ENCODE measurements around the gene UBE2QL1. TPM values are rescaled to one million over a fixed set of nuclear protein-coding genes. Genes with fewer than 3 reads are reported as not detected.

Gene UBE2QL1
- total and polyA plus RNA-seq, 2 experiments from 2014 or later = 6.3 to 8.8 TPM

DNA sequence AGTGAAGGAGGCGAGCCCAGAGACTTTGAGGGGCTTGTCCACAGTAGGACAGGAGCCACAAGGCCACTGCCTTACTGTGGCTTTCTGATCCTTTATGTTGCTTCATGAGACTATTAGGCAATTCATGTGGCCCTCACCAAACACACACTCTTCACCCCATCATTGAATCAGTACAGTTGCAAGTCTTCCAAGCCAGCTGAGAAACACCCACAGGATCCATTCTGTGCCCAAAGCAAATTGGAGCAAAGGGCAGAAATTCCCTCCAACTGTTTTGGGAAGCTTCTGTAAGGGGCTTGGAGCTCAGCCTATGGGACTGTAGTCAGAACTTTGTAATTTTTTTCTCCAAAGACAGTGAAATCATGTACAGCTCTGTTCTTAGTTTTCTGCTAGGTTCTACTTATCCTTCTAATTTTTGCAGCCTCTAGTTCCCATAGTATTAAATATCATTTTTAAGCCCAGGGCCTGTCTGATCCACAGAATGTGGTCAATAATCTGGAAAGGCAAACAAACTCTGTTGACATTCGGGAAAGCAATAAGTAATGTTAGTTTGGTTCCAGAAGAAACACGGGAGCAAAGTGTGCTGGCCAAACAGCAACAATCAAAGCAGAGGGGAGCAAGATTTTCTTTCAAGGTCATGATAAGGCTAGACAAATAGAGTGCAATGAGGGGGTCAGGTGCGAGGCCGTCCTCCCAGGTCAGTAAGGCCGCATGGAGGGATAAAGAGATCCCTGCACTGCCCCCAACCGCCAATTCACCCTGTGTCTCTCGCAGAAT is 47.0 kb downstream of the UBE2QL1 start:
- no peak overlapping the region for H3K4me3 ChIP-seq
- peaks cover 4% of the 10 kb centered on the region for H3K36me3 ChIP-seq
- no peaks in the 10 kb centered on the region for H3K9me3 ChIP-seq (ENCODE audit: low read depth)
- no peak for DNase-seq (ENCODE audit: low read depth in 1 of 2, low spot score in 1 of 2)
- H3K4me1 ChIP-seq (ENCODE audit: low read depth) = peaks cover 9% of the 10 kb centered on the region
- peaks cover 2% of the 10 kb centered on the region for H3K27me3 ChIP-seq
- TF ChIP-seq, protein P1, sequence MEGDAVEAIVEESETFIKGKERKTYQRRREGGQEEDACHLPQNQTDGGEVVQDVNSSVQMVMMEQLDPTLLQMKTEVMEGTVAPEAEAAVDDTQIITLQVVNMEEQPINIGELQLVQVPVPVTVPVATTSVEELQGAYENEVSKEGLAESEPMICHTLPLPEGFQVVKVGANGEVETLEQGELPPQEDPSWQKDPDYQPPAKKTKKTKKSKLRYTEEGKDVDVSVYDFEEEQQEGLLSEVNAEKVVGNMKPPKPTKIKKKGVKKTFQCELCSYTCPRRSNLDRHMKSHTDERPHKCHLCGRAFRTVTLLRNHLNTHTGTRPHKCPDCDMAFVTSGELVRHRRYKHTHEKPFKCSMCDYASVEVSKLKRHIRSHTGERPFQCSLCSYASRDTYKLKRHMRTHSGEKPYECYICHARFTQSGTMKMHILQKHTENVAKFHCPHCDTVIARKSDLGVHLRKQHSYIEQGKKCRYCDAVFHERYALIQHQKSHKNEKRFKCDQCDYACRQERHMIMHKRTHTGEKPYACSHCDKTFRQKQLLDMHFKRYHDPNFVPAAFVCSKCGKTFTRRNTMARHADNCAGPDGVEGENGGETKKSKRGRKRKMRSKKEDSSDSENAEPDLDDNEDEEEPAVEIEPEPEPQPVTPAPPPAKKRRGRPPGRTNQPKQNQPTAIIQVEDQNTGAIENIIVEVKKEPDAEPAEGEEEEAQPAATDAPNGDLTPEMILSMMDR (IDR thresholded peaks at IDR 0.05; ENCODE audit: low read depth, low read length) = no peak
- H3K27ac ChIP-seq = no peak overlapping the region

DNA sequence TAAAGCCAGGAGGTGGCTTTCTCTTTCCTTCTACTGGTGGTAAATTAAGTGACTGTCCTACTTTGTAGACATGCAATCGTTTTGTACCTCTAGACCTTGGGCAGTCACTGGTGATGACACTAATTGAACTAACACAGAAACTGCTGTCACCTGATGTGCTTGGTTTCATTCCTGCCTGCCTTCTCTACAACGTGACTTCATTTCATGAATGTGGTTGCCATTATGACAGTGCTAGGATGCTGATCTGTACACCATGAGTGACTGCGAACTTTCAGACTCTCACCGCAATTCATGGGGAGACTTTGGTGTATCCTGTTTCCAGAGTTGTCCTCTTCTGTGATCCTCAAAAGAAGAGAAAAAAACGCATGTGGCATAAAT is 47.5 kb downstream of the UBE2QL1 start:
- H3K36me3 ChIP-seq = peaks cover 4% of the 10 kb centered on the region
- TF ChIP-seq, protein P1 (IDR thresholded peaks at IDR 0.05; ENCODE audit: low read depth, low read length) = no peak
- no peak overlapping the region for H3K4me3 ChIP-seq
- H3K27ac ChIP-seq = no peak overlapping the region
- no peaks in the 10 kb centered on the region for H3K9me3 ChIP-seq (ENCODE audit: low read depth)
- peaks cover 9% of the 10 kb centered on the region for H3K4me1 ChIP-seq (ENCODE audit: low read depth)
- no peak for DNase-seq (ENCODE audit: low read depth in 1 of 2, low spot score in 1 of 2)
- H3K27me3 ChIP-seq = peaks cover 2% of the 10 kb centered on the region

DNA sequence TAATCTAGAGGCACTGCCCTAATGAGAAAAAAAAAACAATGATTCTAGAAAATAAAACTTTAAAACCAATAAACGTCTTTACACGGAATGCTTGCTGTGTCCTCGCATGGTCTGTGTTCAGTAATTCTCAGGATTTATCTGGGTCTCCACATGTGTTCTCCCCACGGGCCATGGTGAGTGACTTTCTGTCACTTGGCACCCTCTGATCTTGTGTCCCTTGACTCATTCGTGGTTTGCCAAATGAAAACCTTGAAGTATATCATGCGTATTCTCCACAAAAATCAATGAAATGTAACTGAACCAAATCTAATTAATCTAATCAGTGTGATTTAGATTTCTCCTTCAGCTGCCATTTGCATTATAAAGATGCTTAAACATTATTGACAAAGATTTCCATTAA is 48.0 kb downstream of the UBE2QL1 start:
- peaks cover 9% of the 10 kb centered on the region for H3K4me1 ChIP-seq (ENCODE audit: low read depth)
- H3K9me3 ChIP-seq (ENCODE audit: low read depth) = no peaks in the 10 kb centered on the region
- H3K27ac ChIP-seq = no peak overlapping the region
- no peak for DNase-seq (ENCODE audit: low read depth in 1 of 2, low spot score in 1 of 2)
- peaks cover under 1% of the 10 kb centered on the region for H3K27me3 ChIP-seq
- peaks cover 4% of the 10 kb centered on the region for H3K36me3 ChIP-seq
- no peak overlapping the region for H3K4me3 ChIP-seq
- TF ChIP-seq, protein P1 (IDR thresholded peaks at IDR 0.05; ENCODE audit: low read depth, low read length) = no peak

DNA sequence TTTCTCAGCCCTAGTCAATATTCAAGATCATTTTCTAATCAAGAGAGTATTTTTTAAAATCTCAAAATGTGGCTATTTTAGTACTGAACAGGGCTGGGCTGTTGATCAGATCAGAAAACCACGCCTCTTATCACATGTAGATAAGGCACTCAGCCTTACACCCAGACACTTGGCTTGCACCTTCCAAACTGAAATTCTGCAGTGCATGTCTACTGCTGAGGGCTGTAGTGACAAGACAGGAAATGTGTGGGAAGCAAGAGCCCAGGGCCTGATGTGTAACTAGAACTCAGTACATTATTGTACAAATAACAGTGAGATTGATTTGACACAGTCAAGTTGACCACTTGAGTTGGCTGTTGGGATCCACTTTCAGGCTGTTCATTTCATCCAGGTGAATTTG is 48.6 kb downstream of the UBE2QL1 start:
- Histone ChIP-seq H3K4me3 (no peak overlapping the region), H3K27ac (no peak overlapping the region), H3K4me1 (ENCODE audit: low read depth) (peaks cover 9% of the 10 kb centered on the region), H3K36me3 (no peaks in the 10 kb centered on the region), H3K27me3 (no peaks in the 10 kb centered on the region), H3K9me3 (ENCODE audit: low read depth) (no peaks in the 10 kb centered on the region)
- TF ChIP-seq, protein P1 (IDR thresholded peaks at IDR 0.05; ENCODE audit: low read depth, low read length) = no peak
- no peak for DNase-seq (ENCODE audit: low read depth in 1 of 2, low spot score in 1 of 2)

DNA sequence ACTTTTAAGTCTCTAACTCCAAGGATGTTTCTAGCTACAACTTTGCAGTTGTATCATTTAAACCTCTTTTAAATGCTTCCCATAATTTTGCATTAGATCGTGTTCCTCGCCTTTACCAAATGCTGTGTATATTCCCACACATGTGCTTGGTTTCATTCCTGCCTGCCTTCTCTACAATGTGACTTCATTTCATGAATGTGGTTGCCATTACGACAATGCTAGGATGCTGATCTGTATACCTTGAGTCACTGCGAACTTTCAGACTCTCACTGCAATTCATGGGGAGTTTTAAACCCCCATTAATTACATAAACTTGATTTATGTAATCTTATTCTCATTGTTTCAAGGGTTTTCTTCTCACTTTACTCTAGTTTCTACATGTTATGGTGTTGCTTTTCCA is 50.3 kb downstream of the UBE2QL1 start:
- no peaks in the 10 kb centered on the region for H3K36me3 ChIP-seq
- H3K9me3 ChIP-seq (ENCODE audit: low read depth) = no peaks in the 10 kb centered on the region
- no peak overlapping the region for H3K4me3 ChIP-seq
- H3K4me1 ChIP-seq (ENCODE audit: low read depth) = peaks cover 9% of the 10 kb centered on the region
- DNase-seq (ENCODE audit: low read depth in 1 of 2, low spot score in 1 of 2) = no peak
- no peaks in the 10 kb centered on the region for H3K27me3 ChIP-seq
- TF ChIP-seq, protein P1 (IDR thresholded peaks at IDR 0.05; ENCODE audit: low read depth, low read length) = no peak
- no peak overlapping the region for H3K27ac ChIP-seq

Data from cardiac muscle cell (in vitro differentiated cells and primary cell).